GM10266 (cell line): ENCODE data around the gene DNAJB14.

ENCODE experiments used
- DNase-seq: peaks from one replicate; pipeline ENCODE4 v3.0.0; 2012; ENCODE audit errors: extremely low spot score
- CTCF ChIP-seq: IDR thresholded peaks from 2 replicates; pipeline ENCODE4 v1.5.1; 2012; ENCODE audit warnings: mild to moderate bottlenecking, low read depth; ENCODE audit not compliant: control insufficient read depth, insufficient read depth; ENCODE audit errors: missing control alignments

Gene DNAJB14

GRCh38 chr4:99943904-99944437, 2.4 kb downstream of the DNAJB14 start:
- TF ChIP-seq CTCF: no peak
- no peak for DNase-seq

- no peak for TF ChIP-seq CTCF
- DNase-seq: no peak
These were observed 8.1 kb downstream of the DNAJB14 start for GRCh38 chr4:99938243-99938753.

GRCh38 chr4:99934891-99935290, 11.5 kb downstream of the DNAJB14 start:
- TF ChIP-seq CTCF: no peak
- DNase-seq: no peak

GRCh38 chr4:99927566-99927965, 18.9 kb downstream of the DNAJB14 start:
- DNase-seq: no peak
- no peak for TF ChIP-seq CTCF

GRCh38 chr4:99921174-99921573, 25.2 kb downstream of the DNAJB14 start:
- TF ChIP-seq CTCF: no peak
- no peak for DNase-seq

- no peak for TF ChIP-seq CTCF
- no peak for DNase-seq
These were observed 27.8 kb downstream of the DNAJB14 start for GRCh38 chr4:99918656-99919055.

- TF ChIP-seq CTCF: no peak
- no peak for DNase-seq
These were observed 28.8 kb downstream of the DNAJB14 start for GRCh38 chr4:99917575-99917974.
